Endothelial cell (in vitro differentiated cells): ENCODE measurements around the gene OXER1. TPM values are rescaled to one million over a fixed set of nuclear protein-coding genes. Genes with fewer than 3 reads are reported as not detected.

Source experiments
- DNase-seq: peaks from one replicate; pipeline ENCODE4 v3.0.0; 2021; ENCODE audit warnings: low spot score
- H3K27ac Mint-ChIP-seq: one replicate; pipeline ENCODE4 v1.8.0; 2021; ENCODE audit warnings: mixed read lengths, inconsistent platforms; ENCODE audit not compliant: unreplicated experiment
- H3K27me3 Mint-ChIP-seq: one replicate; pipeline ENCODE4 v1.8.0; 2021; ENCODE audit warnings: mild to moderate bottlenecking, moderate library complexity, mixed read lengths, inconsistent platforms; ENCODE audit not compliant: unreplicated experiment
- H3K36me3 Mint-ChIP-seq: one replicate; pipeline ENCODE4 v1.8.0; 2021; ENCODE audit warnings: mild to moderate bottlenecking, low read depth, mixed read lengths, inconsistent platforms; ENCODE audit not compliant: unreplicated experiment
- H3K4me1 Mint-ChIP-seq: one replicate; pipeline ENCODE4 v1.8.0; 2021; ENCODE audit warnings: mild to moderate bottlenecking, mixed read lengths, inconsistent platforms; ENCODE audit not compliant: unreplicated experiment
- H3K4me3 Mint-ChIP-seq: one replicate; pipeline ENCODE4 v1.8.0; 2021; ENCODE audit warnings: mild to moderate bottlenecking, mixed read lengths, inconsistent platforms; ENCODE audit not compliant: unreplicated experiment
- H3K9me3 Mint-ChIP-seq: one replicate; pipeline ENCODE4 v1.8.0; 2021; ENCODE audit warnings: mixed read lengths, inconsistent platforms; ENCODE audit not compliant: unreplicated experiment
- total RNA-seq: library from RNA; stranded (reverse); fragmentation: NEBNext Ultra II Directional; extraction: Animal tissue kit (Norgen Biotek cat#: 25700); gene quantifications from one replicate; pipeline ENCODE4 v1.2.1, GENCODE V29; 2021; ENCODE audit not compliant: unreplicated experiment
- TF ChIP-seq, protein P1 (sequence below): fragments of 200-600 bp; sonication (generic); IDR thresholded peaks from one replicate; pipeline ENCODE4 v1.5.0; 2021; ENCODE audit warnings: antibody characterized with exemption; ENCODE audit not compliant: unreplicated experiment

The OXER1 gene
- total RNA-seq, 1 donor from 2014 or later: 1.5 TPM

DNA sequence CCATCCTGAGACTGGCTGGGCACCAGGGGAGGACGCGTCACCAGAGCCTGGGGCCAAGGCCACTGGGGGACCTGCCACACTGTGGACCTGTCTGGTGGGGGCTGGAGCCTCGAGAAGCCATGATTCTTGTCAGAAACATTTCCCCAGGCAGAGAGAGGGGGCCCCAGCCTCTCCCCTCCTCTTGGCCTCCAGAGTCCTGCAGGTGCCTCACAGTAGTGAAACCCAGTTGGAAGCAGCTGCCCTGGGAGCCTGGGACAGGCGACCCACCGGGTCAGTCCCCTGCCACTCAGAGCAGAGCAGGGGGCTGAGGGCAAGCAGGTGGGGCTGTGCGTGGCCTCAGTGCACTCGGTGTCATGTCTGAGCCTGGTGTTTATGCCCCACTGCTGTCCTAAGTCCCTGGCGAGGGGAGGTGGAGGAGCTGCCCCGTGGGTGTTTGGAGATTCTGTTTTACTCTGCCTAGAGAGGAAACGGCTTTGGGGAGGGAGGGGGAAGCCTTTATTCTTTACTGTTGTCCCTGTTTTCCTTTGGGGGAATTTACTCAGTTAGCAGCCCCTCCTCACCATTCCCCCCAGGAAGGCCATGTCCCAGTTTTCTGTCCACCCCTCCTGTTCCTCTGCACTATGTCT, 7.7 kb downstream of the OXER1 start:
- Mint-ChIP-seq H3K36me3 (peaks cover 42% of the 10 kb centered on the region), H3K4me1 (no peaks in the 10 kb centered on the region), H3K4me3 (no peak overlapping the region), H3K9me3 (no peaks in the 10 kb centered on the region), H3K27me3 (peaks cover 8% of the 10 kb centered on the region), H3K27ac (no peak overlapping the region)
- TF ChIP-seq, protein P1, sequence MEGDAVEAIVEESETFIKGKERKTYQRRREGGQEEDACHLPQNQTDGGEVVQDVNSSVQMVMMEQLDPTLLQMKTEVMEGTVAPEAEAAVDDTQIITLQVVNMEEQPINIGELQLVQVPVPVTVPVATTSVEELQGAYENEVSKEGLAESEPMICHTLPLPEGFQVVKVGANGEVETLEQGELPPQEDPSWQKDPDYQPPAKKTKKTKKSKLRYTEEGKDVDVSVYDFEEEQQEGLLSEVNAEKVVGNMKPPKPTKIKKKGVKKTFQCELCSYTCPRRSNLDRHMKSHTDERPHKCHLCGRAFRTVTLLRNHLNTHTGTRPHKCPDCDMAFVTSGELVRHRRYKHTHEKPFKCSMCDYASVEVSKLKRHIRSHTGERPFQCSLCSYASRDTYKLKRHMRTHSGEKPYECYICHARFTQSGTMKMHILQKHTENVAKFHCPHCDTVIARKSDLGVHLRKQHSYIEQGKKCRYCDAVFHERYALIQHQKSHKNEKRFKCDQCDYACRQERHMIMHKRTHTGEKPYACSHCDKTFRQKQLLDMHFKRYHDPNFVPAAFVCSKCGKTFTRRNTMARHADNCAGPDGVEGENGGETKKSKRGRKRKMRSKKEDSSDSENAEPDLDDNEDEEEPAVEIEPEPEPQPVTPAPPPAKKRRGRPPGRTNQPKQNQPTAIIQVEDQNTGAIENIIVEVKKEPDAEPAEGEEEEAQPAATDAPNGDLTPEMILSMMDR: no peak
- DNase-seq: no peak

DNA sequence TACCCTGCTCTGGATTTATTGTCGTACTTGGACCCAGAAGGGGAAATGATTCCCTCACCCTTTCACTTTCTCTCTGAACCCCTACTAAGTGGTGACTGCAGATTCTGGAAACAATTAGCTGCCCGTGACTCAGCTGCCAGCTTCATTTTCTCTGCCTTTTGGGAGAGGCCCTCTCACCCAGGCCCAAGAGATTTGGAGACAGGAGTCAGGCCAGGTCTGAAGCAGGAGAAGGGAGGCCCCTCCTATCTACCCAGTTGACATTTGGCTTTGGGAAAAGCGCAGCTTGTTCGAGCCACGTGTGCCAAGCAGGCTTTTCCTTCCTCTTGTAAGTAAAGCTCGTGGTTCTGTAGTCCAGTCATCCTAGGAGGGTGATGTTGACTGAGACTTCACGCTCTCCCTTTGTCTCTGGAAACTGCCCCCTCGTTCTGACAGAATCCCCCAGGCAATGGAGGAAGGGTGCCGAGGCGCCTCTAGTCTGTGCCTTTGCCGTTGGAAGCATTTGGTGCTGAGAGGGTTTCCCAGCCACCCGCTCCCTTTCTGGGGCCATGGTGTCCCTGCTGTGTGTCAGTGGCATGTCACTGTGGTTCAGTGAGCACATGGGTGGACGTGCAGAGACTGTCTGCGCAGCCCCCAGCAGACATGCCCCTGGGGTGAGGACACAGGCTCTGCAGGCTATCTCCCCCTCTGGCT, 8.6 kb downstream of the OXER1 start:
- Mint-ChIP-seq H3K4me1 (no peaks in the 10 kb centered on the region), H3K9me3 (no peaks in the 10 kb centered on the region), H3K27me3 (peaks cover 4% of the 10 kb centered on the region), H3K36me3 (peaks cover 45% of the 10 kb centered on the region), H3K4me3 (no peak overlapping the region), H3K27ac (no peak overlapping the region)
- TF ChIP-seq, protein P1: no peak
- no peak for DNase-seq

DNA sequence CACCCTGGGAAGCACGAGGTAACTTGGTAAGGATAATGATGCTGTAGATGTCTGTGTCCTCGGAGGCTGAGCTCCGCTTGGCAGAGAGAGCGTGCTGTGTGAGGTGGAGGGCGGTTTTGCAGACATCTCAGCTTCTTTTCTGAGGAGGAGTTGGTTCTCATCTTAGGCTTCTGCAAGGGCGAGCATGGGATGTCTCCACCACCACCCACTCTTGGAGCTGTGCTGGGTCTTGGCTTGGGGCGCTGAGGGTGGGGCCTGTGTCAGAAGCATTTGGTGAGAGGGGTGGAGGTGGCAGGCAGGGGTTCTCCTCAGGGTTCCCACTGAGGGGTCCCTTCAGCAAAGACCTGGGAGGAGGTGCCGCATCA, 9.2 kb downstream of the OXER1 start:
- H3K27ac Mint-ChIP-seq: no peak overlapping the region
- no peak overlapping the region for H3K4me3 Mint-ChIP-seq
- no peak for DNase-seq
- peaks cover 48% of the 10 kb centered on the region for H3K36me3 Mint-ChIP-seq
- TF ChIP-seq, protein P1: no peak
- no peaks in the 10 kb centered on the region for H3K4me1 Mint-ChIP-seq
- H3K27me3 Mint-ChIP-seq: peaks cover 4% of the 10 kb centered on the region
- H3K9me3 Mint-ChIP-seq: no peaks in the 10 kb centered on the region

- Mint-ChIP-seq H3K9me3 (no peaks in the 10 kb centered on the region), H3K27me3 (peaks cover 4% of the 10 kb centered on the region), H3K4me3 (no peak overlapping the region), H3K36me3 (peaks cover 48% of the 10 kb centered on the region), H3K27ac (no peak overlapping the region), H3K4me1 (no peaks in the 10 kb centered on the region)
- no peak for DNase-seq
- TF ChIP-seq, protein P1: no peak
Measured at GRCh38 chr2:42754021-42754775, 9.7 kb downstream of the OXER1 start.
